GM21717 (cell line): ENCODE data around the gene MGMT.

ENCODE experiments used
- ATAC-seq: cut with Tn5 transposase; IDR thresholded peaks from one replicate; pipeline ENCODE4 v1.9.1; 2021; ENCODE audit warnings: mild to moderate bottlenecking, moderate library complexity; ENCODE audit not compliant: unreplicated experiment

The MGMT gene

GRCh38 chr10:129766611-129767550, 299.8 kb downstream of the MGMT start:
- no peak for ATAC-seq

DNA sequence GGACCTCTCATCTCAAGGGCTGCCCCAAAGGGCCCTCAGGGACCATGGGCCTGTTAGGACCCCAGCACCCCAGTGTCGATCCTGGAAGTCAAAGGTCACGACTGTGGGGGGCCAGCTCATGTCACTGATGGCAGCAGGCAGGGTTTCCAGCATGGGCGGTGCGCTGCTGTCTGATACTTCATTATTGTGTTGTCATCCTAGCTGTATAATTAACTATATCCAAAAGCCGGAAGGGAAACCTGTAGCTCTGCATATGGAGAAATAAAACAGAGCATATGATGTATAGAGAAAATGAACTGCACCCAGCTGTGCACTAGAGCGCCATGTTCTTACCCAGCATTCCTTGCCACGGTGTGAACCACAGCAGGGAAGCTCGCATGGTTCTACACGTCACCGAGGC, 300.7 kb downstream of the MGMT start:
- ATAC-seq: no peak

GRCh38 chr10:129768437-129769355, 301.7 kb downstream of the MGMT start:
- no peak for ATAC-seq

- ATAC-seq: no peak
Observed at GRCh38 chr10:129769381-129770116, 302.5 kb downstream of the MGMT start.

DNA sequence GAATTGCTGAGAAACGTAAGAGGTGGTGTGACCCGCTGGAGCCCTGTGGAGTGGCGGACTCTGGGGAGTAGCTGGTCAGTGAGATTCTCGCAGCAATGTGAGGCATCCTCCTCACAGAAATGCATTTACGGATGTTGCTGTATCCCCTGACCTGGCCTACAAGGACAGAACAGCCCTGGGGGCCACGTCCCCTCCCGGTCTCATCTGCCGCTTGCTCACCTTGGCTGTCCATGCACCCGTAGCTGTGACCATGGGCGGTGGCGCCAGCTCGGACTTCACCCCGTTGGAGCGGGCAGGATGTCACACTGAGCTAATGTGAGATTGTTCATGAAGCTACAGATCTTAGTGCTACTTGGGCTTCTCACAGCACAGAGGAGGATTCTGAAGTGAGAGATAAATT, 303.2 kb downstream of the MGMT start:
- no peak for ATAC-seq

GRCh38 chr10:129771024-129771423, 304.0 kb downstream of the MGMT start:
- ATAC-seq: no peak

- no peak for ATAC-seq
Observed at GRCh38 chr10:129771576-129771975, 304.5 kb downstream of the MGMT start.

- ATAC-seq: no peak
Observed at GRCh38 chr10:129771991-129772431, 305.0 kb downstream of the MGMT start.

DNA sequence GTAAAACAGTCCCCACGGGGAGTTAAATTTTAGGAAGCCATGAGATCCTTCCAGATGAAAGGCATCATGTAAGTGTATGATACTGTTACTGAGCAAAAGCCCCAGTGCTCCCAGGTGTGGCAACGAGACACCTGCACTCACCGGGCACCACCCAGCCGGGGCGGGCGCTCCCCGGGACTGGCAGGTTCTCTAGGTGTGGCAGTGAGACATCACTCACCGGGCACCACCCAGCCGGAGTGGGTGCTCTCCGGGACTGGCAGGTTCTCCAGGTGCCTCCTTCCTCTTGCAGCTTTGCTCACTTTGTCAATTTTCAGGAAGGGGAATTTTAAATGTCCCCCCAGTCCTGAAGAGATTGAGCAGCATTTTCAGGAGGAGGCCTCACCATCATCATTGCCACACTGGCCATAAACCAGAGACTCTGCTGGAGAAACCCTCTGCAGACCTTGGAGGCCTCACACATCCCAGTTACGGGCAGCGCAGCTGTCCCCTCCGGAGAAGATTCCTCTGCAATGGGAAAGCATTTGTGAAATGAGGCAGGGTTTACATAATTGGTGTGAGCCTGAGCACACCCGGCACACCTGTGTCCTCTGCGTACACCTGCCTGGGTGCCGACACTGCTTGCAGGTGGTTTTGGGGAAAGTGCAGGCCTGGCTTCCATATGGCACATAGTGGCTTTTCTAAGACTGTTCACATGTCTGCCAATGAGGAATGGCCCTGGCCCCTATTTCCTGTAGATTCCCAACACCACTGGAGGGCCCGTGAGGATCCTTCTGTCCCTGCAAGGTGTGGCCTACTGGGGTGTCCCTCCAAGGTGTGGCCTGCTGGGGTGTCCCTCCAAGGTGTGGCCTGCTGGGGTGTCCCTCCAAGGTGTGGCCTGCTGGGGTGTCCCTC, 305.7 kb downstream of the MGMT start:
- no peak for ATAC-seq

- ATAC-seq: no peak
Observed at GRCh38 chr10:129773359-129773990, 306.4 kb downstream of the MGMT start.

DNA sequence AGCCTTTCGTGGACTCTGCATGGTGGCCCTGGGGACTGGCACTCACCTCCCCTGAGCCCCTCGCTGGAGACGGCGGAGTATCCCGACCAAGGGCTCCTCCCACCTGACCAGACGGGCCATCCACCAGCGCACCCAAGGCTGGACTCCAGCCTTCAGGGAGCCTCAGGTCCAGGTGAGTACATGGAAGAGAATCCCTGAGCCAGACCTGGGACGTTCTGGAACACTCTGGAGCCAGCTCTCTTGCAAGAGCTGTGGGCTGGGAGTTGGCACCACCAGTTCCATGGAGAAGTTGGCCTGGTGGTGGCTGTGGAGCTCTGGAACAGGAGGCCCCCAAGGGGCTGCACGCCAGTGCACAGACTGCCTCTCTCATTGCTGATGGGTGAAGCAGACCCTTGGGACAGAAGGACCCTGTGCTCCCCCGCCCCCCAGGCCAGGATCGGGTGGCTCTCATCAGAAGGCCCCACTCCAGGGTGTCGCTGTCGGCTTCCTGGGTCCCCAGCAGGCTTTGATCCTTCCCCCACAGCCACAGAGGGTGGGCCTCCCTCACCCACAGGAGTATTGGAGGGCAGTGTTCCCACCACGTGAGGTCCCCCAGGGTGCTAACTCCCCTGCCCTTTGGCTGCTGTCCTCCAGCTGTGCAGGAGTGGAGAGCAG, 307.2 kb downstream of the MGMT start:
- ATAC-seq: no peak

DNA sequence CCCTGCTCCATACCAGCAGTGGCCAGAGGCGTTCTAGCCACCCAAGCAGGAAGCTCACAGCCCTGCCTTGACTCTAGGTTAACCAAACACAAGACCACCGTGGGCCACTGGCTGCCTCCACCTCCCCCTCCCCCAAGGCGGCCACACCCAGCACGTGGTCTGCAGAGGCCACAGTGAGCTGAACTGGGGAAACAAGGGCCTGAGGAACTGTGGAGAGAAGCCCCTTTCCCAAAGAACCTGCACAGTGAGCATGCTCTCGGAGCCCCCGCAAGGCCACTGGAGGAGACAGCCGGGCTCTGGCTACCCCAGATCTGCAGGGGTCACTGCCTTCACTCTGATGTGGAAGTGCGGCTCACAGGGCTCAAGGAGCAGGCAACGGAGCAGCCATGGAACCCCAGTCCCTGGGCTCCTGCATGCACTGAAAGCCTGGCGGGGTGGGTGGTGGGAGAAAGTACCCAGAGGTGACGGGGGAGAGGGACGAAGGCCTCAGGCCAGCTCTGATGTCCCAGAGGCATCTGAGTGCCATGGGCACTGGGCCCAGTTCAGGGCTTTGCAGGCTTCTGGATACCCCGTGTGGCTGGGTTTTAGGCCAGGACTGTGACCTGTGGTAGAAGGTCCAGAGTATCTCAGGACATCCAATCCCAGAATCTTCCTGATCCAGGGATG, 307.8 kb downstream of the MGMT start:
- no peak for ATAC-seq

DNA sequence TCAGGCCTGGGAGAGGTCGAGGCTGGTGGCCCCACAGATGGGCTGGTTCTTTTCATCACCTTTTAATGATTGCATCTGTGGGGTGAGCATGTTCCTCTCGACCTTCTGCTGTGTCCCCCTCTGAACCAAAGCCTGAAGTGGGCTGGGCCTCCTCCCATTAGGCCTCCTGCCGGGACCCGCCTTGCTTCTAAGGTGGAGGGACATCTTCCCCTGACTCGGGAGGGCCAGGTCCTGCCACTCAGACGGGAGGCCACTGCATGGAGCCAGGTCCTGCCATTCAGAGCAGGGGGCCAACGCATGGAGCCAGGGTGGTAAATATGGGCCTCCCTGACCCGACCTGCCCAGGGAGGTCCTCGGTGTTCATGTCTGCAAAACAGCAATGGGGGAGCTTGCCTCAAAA, 308.6 kb downstream of the MGMT start:
- no peak for ATAC-seq

GRCh38 chr10:129777687-129778086, 310.6 kb downstream of the MGMT start:
- no peak for ATAC-seq

DNA sequence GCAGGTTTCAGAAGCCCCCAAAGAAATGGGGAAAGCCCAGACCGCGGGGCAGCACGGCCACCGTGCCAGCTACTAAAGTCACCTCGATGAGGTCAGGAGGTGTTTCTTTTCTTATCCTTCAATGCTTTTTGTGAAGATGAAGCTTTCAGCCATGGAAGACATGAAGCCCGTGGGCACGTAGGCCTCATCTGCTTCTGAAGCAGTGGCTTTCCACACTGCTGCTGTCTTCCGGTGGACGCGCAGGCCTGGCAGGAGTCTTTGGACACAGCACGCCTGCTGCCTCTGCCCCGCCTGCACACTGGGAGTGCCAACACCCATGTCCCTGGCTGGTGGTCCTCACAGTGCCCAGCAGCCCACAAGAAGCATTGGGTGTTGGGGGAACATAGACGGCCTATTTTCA, 311.5 kb downstream of the MGMT start:
- ATAC-seq: no peak

DNA sequence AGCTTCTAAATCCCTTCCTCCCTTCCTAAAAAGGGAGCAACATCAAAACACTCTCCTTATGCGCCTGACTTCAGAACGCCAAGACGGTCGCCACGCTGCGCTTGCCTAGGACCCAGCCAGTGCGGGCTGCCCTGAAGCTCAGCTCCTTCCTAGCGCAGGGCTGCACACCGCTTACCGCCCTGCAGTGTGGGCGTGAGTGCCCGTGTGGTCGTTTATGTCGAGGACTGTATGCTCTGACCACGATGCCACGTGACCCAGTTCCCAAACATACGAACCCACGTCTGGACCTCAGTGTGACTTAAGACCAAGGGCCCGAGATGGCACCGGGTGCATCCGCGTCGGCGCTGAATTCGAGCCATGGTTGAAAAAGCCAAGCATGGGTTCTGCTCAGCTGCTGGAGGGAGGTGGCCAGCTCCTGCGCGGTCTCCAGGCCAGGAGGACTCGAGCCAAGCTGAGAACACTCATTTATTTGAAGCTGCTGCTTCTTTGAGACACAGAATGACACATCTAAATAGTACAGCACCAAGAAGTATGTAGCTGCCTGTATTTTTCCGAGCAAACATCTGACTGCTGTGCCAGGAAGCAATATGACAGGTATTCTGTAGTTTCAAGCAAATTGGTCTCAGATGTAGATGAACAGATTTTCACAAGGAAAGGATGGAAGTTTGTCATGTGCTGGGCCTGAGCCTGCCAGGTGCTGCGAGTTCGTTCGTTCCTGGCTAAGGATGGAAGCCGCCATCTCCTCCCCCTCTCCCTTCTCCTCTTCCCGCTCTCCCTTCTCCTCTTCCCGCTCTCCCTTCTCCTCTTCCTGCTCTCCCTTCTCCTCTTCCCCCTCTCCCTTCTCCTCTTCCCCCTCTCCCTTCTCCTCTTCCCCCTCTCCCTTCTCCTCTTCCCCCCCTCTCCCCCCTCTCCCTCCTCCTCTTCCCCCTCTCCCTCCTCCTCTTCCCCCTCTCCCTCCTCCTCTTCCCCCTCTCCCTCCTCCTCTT, 312.4 kb downstream of the MGMT start:
- no peak for ATAC-seq

DNA sequence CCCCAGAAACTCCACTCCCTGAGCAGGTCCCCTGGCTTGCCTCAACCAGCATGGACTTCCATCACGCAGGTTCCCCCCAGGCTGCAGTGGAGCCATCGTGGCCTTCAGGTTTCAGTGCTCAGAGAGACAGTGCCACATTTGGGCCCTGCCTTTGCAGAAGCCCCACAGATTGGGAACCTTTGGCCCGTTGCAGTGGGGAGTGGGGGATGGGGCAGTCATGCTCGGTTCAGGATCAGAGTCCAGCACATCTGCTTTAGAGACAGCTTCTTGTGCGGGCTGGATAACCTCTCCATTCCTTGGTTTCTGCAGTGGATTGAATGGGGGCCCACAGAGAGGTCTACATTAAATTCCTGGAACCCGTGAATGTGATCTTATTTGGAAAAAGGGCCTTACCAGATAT, 313.2 kb downstream of the MGMT start:
- ATAC-seq: no peak
